GM10248 (cell line): ENCODE data around the gene ERG28.
"Not testable (repeated sequence)": the region's sequence is repeated elsewhere in the genome, so short reads cannot be mapped to it uniquely, and the experiment has no call there.

ENCODE experiments used
- CTCF ChIA-PET: fragments of 300-600 bp; sonication (Branson Sonifier 250); formaldehyde crosslinking; extraction: SDS; loops from one replicate; lab custom pipeline; 2021; ENCODE audit warnings: antibody characterized with exemption; lab: Yijun Ruan, JAX
- POLR2A ChIA-PET: fragments of 350-650 bp; sonication (Branson Sonifier 250); formaldehyde crosslinking; extraction: SDS; loops from one replicate; lab custom pipeline; 2020; ENCODE audit warnings: antibody characterized with exemption; lab: Yijun Ruan, JAX
- DNase-seq: peaks from one replicate; pipeline ENCODE4 v3.0.0; 2012; ENCODE audit errors: extremely low spot score
- TF ChIP-seq, protein P1 (sequence below): IDR thresholded peaks from 2 replicates; pipeline ENCODE4 v1.5.1; 2012; ENCODE audit warnings: mild to moderate bottlenecking, low read depth; ENCODE audit errors: extremely low read depth, missing control alignments, control extremely low read depth

Gene ERG28

GRCh38 chr14:75702122-75702521 is 41.4 kb upstream of the ERG28 start:
- TF ChIP-seq, protein P1, sequence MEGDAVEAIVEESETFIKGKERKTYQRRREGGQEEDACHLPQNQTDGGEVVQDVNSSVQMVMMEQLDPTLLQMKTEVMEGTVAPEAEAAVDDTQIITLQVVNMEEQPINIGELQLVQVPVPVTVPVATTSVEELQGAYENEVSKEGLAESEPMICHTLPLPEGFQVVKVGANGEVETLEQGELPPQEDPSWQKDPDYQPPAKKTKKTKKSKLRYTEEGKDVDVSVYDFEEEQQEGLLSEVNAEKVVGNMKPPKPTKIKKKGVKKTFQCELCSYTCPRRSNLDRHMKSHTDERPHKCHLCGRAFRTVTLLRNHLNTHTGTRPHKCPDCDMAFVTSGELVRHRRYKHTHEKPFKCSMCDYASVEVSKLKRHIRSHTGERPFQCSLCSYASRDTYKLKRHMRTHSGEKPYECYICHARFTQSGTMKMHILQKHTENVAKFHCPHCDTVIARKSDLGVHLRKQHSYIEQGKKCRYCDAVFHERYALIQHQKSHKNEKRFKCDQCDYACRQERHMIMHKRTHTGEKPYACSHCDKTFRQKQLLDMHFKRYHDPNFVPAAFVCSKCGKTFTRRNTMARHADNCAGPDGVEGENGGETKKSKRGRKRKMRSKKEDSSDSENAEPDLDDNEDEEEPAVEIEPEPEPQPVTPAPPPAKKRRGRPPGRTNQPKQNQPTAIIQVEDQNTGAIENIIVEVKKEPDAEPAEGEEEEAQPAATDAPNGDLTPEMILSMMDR, result no peak
- CTCF ChIA-PET, result interaction anchor here (1.1 to 1.8 kb wide), 6 partner anchors 9 to 946 kb away, joined by 3 to 10 read pairs (median 4); partner anchors contain the start of gene TGFB3
- POLR2A ChIA-PET, result no interaction called here
- DNase-seq, result no peak

DNA sequence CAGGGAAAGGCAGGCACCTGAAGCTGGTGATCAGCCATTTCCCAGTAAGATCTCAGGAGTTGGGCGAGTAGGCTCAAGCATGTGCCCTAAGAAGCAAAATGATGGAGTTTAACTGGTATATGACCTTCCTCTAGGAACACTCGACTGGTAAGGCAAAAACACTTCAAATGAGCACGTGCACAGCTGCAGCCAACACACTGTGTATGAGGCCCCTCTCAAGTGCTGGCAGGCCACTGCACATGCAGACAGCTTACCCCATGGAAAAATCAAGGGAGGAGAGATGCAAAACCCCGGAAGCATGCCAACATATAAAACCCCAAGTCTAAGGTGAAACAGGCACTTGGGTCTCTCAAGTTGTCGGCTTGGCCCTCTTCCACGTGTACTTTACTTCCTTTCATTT is 39.6 kb upstream of the ERG28 start:
- CTCF ChIA-PET, result no interaction called here
- POLR2A ChIA-PET, result interaction anchor here (0.6 kb wide), 1 partner anchor 205 kb away, joined by 3 read pairs; no protein-coding TSS in a partner anchor

GRCh38 chr14:75699331-75699730 is 38.7 kb upstream of the ERG28 start:
- ChIA-PET CTCF (no interaction called here), POLR2A (no interaction called here)
- no peak for DNase-seq
- TF ChIP-seq, protein P1, result no peak

More for the DNA sequence above, 39.6 kb upstream of the ERG28 start:
- no peak for DNase-seq
- TF ChIP-seq, protein P1, result no peak

DNA sequence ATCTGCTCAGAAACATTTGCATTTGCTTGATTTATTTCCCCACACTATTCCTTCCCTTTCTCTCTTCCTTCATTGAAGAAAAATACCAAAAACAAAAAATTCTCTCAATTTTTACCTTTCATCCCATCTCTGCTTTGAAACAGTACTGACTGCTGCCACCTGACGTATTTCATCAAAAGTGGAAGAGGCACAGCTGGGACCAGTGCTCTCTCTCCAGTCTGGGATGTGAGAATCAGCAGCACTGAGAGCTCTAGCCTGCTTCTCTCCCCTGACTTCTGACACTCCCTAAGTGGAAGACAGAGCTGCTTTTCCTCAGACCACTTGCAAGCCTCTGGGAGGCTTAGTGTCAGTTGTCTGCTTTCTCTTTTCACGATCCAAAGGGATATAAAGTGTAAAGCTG is 37.2 kb upstream of the ERG28 start:
- ChIA-PET POLR2A (no interaction called here), CTCF (interaction anchor here (0.9 to 2.7 kb wide), 5 partner anchors 12 to 303 kb away, joined by 3 to 16 read pairs (median 4); no protein-coding TSS in a partner anchor)
- TF ChIP-seq, protein P1, result no peak

GRCh38 chr14:75697386-75697785 is 36.7 kb upstream of the ERG28 start:
- CTCF ChIA-PET, result interaction anchor here (0.9 to 2.7 kb wide), 4 partner anchors 12 to 285 kb away, joined by 3 to 16 read pairs (median 4); no protein-coding TSS in a partner anchor

More for the DNA sequence above, 37.2 kb upstream of the ERG28 start:
- no peak for DNase-seq

GRCh38 chr14:75695025-75695424 is 34.3 kb upstream of the ERG28 start:
- DNase-seq, POLR2A ChIA-PET, CTCF ChIA-PET: not testable (repeated sequence)

More at GRCh38 chr14:75697386-75697785, 36.7 kb upstream of the ERG28 start:
- DNase-seq, result no peak
- TF ChIP-seq, protein P1, result no peak
- POLR2A ChIA-PET, result no interaction called here

GRCh38 chr14:75690010-75690409 is 29.3 kb upstream of the ERG28 start:
- TF ChIP-seq, protein P1, result no peak
- ChIA-PET POLR2A (no interaction called here), CTCF (no interaction called here)
- DNase-seq, result no peak
